SW480 (cell line): Measurements from ENCODE around the gene PLA2G1B.
"Not testable (repeated sequence)": the region's sequence is repeated elsewhere in the genome, so short reads cannot be mapped to it uniquely, and the experiment has no call there.

ENCODE experiments used
- DNase-seq: peaks from one replicate; pipeline ENCODE4 v3.0.0-alpha.2; 2016; ENCODE audit warnings: low spot score

The PLA2G1B gene

GRCh38 chr12:120358412-120359100 lies 31.0 kb upstream of the PLA2G1B start:
- DNase-seq, result no peak

DNA sequence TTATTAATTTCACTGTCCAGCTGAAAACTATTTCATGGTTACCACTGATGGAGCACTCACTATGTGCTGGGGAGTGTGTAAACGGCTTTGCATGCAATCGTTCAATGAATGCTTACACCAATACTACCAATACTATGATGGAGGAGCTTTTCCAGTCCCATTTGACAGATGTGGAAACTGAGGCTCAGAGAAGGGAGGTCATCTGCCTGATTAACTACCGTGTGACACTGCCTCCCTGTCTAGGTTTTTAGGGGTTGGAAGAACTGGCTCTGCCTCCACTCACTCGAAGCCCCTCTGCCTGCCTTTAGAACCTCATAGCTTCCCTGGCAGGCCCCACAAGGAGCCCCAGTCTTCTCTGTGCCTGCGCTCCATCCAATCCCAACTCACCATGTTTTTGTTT lies 29.5 kb upstream of the PLA2G1B start:
- DNase-seq, result no peak

GRCh38 chr12:120356567-120357030 lies 29.0 kb upstream of the PLA2G1B start:
- peak; percentile 97 for DNase-seq

- no peak for DNase-seq
These were observed 26.2 kb upstream of the PLA2G1B start for GRCh38 chr12:120353556-120354317.

GRCh38 chr12:120353136-120353535 lies 25.6 kb upstream of the PLA2G1B start:
- no peak for DNase-seq

GRCh38 chr12:120352117-120352516 lies 24.5 kb upstream of the PLA2G1B start:
- no peak for DNase-seq

- DNase-seq, result no peak
These were observed 23.2 kb upstream of the PLA2G1B start for GRCh38 chr12:120350576-120351350.

- no peak for DNase-seq
These were observed 20.2 kb upstream of the PLA2G1B start for GRCh38 chr12:120347766-120348165.

- DNase-seq, result no peak
These were observed 19.1 kb upstream of the PLA2G1B start for GRCh38 chr12:120346681-120347080.

GRCh38 chr12:120346031-120346430 lies 18.5 kb upstream of the PLA2G1B start:
- DNase-seq, result no peak

DNA sequence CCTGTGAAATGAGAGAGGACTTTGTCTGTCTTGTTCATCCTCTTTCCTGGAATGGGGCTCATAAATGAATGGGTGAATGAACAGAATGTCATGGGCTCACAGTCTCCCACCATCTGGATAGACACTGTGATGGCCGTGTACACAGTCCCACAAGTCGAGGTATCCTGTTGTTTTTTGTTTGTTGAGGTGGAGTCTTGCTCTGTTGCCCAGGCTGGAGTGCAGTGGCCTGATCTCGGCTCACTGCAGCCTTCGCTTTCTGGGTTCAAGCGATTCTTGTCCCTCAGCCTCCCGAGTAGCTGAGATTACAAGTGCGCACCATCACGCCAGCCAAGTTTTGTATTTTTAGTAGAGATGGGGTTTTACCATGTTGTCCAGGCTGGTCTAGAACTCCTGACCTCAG lies 16.1 kb upstream of the PLA2G1B start:
- DNase-seq, result no peak

DNA sequence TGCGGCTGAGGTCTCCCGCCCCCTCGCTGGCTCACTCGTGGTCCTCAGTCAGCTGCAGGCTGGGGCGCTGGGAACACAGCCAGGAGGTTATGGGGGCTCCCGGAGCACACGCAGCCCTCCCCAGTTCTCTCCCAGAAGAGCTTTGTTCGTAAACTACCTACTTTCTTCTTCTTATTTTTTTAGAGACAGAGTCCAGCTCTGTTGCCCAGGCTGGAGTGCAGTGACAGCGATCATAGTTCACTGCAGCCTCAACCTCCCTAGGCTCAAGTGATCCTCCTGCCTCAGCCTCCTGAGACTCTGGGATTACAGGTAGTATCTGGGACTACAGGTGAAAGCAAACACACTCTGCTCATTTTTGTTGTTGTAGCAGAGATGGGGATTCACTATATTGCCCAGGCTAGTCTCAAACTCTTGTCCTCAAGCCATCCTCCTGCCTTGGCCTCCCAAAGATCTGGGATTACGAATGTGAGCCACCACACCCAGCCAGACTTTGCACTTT lies 15.5 kb upstream of the PLA2G1B start:
- no peak for DNase-seq

GRCh38 chr12:120342175-120343038 lies 14.8 kb upstream of the PLA2G1B start:
- DNase-seq, result no peak

DNA sequence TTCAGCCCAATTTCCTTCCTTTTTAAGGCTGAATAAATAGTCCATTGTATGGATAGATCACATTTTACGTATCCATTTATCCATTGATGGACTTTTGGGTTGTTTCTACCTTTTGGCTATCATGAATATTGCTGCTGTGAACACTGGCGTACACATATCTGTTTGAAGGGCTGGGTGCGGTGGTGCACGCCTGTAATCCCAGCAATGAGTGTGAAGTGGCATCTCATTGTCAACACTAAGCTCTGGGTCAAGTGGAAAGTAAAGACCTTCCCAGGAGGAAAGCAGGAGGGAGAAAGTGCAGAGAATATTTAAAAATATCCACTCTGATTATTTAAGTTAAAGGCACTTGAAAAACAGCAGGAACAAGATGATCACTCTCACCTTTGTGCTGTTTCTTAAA lies 11.7 kb upstream of the PLA2G1B start:
- DNase-seq, result no peak

DNA sequence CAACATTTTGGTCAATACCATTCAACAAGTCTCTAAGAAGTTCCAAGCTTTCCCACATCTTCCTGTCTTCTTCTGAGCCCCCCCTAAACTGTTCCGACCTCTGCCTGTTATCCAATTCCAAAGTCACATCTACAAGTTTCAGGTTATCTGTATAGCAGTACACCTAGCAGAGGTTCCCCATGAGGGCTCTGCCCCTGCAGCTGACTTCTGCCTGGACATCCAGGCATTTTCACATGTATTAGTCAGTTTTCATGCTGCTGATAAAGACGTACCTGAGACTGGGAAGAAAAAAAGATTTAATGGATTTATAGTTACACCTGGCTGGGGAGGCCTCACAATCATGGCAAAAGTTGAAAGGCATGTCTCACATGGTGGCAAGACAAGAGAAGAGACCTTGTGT lies 10.2 kb upstream of the PLA2G1B start:
- DNase-seq, result no peak

DNA sequence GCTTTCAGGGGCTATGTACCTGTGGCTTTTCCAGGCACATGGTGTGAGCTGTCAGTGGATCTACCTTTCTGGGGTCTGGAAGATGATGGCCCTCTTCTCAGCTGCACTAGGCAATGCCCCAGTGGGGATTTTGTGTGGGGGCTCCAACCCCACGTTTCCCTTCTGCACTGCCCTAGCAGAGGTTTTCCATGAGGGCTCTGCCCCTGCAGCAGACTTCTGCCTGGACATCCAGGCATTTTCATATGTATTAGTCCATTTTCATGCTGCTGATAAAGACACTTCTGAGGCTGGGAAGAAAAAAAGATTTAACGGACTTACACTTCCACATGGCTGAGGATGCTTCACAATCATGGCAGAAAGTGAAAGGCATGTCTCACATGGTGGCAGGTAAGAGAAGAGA lies 8.8 kb upstream of the PLA2G1B start:
- not testable (repeated sequence) for DNase-seq

DNA sequence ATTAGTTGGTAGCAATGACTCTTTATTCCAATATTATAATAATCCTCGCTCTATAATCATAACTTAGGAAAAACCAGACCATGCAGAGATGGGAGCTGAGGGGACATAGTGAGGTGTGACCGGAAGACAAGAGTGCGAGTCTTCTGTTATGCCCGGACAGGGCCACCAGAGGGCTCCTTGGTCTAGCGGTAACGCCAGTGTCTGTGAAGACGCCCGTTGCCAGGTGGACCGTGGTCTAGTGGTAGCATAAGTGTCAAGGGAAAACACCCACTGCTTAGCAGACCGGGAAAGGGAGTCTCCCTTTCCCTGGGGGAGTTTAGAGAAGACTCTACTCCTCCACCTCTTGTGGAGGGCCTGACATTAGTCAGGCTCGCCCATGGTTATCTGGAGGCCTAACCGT lies 7.9 kb upstream of the PLA2G1B start:
- peak; percentile 29 for DNase-seq

DNA sequence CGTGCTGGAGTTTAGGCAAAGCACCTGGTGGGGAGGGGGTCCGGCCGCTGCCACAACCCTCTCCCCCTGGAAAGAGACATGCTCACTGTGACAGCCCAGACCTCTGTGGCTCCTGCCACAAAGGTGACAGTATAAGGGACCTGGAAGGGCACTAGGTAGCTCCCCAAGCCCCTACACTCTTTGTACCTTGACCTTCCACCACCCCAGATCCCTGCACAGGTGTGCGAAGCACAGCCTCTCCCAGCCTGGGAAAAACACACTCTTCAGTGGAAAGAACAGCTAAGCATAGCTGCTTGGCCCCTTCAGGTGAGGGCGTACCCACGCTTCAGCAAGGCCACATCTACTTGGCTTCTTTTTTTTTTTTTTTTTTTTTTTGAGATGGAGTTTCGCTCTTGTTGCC lies 4.9 kb upstream of the PLA2G1B start:
- no peak for DNase-seq

DNA sequence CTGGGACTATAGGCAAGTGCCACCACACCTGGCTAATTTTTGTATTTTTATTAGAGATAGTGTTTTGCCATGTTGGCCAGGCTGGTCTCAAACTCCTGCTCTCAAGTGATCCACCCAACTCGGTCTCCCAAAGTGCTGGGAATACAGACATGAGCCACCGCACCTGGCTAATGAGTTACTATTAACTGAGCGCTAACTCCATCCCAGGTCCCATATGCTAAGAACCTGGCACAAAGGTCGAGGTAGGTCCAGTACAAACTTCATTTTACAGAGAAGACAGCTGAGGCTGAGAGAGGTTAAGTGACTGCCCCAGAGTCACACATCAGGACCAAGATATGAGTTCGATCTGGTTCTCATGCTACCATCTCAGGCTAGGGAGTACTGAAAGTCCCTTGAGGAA lies 4.5 kb upstream of the PLA2G1B start:
- DNase-seq, result no peak

- no peak for DNase-seq
These were observed 3.8 kb upstream of the PLA2G1B start for GRCh38 chr12:120331390-120331789.

GRCh38 chr12:120328228-120328627 lies 649 bp upstream of the PLA2G1B start:
- DNase-seq, result no peak
